Natural killer cell (primary cell): ENCODE data around the gene GLCCI1. TPM values are rescaled to one million over a fixed set of nuclear protein-coding genes. Genes with fewer than 3 reads are reported as not detected.

Source experiments
- ATAC-seq, 3 donors: fragments of 150-1000 bp in 2 of 3; fragments of 200-7000 bp in 1 of 3; cut with Tn5 transposase; 1 replicate in 1 of 3; 2 replicates in 2 of 3; pipeline ENCODE4 v1.10.0; 2021; ENCODE audit warnings: mild to moderate bottlenecking in 2 of 3, moderate library complexity in 2 of 3
- DNase-seq, 2 donors: peaks; one replicate each; pipeline versions ENCODE4 v3.0.0 to v3.0.0-alpha.2; 2013 to 2021; ENCODE audit warnings: mixed read lengths in 1 of 2
- H3K27ac ChIP-seq: one replicate; pipeline ENCODE4 v1.5.1; 2013; ENCODE audit warnings: mild to moderate bottlenecking, low read length
- H3K27me3 ChIP-seq: one replicate; pipeline ENCODE4 v1.6.1; 2013; ENCODE audit warnings: low read length; ENCODE audit not compliant: control insufficient read depth, insufficient read depth
- H3K36me3 ChIP-seq: one replicate; pipeline ENCODE4 v1.6.1; 2013; ENCODE audit warnings: low read length; ENCODE audit not compliant: control insufficient read depth, insufficient read depth
- H3K4me1 ChIP-seq: one replicate; pipeline ENCODE4 v1.6.1; 2013; ENCODE audit warnings: low read length; ENCODE audit not compliant: control insufficient read depth, insufficient read depth
- H3K4me3 ChIP-seq: one replicate; pipeline ENCODE4 v1.5.1; 2013; ENCODE audit warnings: low read length
- H3K9me3 ChIP-seq: one replicate; pipeline ENCODE4 v1.6.1; 2013; ENCODE audit warnings: low read length; ENCODE audit not compliant: control insufficient read depth, insufficient read depth
- H3K27ac Mint-ChIP-seq, 2 donors: one replicate each; pipeline ENCODE4 v1.8.0; 2022; ENCODE audit warnings: mild to moderate bottlenecking in 2 of 2, mixed read lengths in 2 of 2, moderate library complexity in 1 of 2
- H3K27me3 Mint-ChIP-seq, 2 donors: one replicate each; pipeline ENCODE4 v1.8.0; 2022; ENCODE audit warnings: low read depth in 2 of 2, mixed read lengths in 2 of 2
- H3K36me3 Mint-ChIP-seq: one replicate; pipeline ENCODE4 v1.8.0; 2022; ENCODE audit warnings: mixed read lengths
- H3K4me1 Mint-ChIP-seq, 2 donors: one replicate each; pipeline ENCODE4 v1.8.0; 2022; ENCODE audit warnings: mixed read lengths in 2 of 2
- H3K4me3 Mint-ChIP-seq: one replicate; pipeline ENCODE4 v1.8.0; 2022; ENCODE audit warnings: mild to moderate bottlenecking, moderate library complexity, mixed read lengths
- H3K9me3 Mint-ChIP-seq, 2 donors: one replicate each; pipeline ENCODE4 v1.8.0; 2022; ENCODE audit warnings: mixed read lengths in 2 of 2
- WGBS: methylation state at CpG from one replicate; pipeline ENCODE4 v1.1.7; 2013; ENCODE audit warnings: missing lambda C conversion rate; ENCODE audit not compliant: insufficient coverage; 5-methylcytosine and 5-hydroxymethylcytosine counted together
- intact Hi-C: fragments of 100-400 bp; cut with micrococcal nuclease; formaldehyde crosslinking; loops from one replicate; pipeline ENCODE4 v1.14.2; 2022
- total RNA-seq, 4 donors: library from RNA; stranded (reverse); fragments of 120-200 nt in 1 of 4; gene quantifications; one replicate each; pipeline versions ENCODE4 v1.2.3 to v1.2.4, GENCODE V29; 2013 to 2022
- TF ChIP-seq, protein P1 (sequence below): fragments of 200-600 bp; IDR thresholded peaks from one replicate; pipeline ENCODE4 v1.8.0; 2022; ENCODE audit warnings: antibody characterized with exemption

Gene GLCCI1
- total RNA-seq, 3 donors from 2014 or later (not counting 1 experiment from before 2014, with no cell fraction given) = 70.5 to 132 (median 79.6) TPM

DNA sequence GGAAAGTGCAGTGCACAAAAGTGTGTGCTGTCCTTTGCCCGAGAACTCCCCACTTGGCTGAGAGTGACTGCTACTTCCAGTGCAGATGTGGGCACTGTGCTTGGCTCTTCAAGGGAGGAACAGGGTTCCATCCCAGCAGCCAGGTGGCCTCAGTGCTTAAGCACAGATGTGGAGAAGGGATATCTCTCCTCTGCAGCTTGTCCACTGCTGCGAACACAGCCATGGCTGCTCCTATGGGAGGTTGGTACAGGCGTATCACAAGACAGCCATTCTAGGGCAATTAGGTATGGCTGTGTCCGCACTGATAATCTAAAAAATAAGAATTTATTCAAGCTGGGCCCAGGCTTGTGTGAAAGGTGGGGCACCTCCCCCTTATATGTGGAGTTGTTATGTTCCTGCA lies 66.6 kb downstream of the GLCCI1 start:
- TF ChIP-seq, protein P1, sequence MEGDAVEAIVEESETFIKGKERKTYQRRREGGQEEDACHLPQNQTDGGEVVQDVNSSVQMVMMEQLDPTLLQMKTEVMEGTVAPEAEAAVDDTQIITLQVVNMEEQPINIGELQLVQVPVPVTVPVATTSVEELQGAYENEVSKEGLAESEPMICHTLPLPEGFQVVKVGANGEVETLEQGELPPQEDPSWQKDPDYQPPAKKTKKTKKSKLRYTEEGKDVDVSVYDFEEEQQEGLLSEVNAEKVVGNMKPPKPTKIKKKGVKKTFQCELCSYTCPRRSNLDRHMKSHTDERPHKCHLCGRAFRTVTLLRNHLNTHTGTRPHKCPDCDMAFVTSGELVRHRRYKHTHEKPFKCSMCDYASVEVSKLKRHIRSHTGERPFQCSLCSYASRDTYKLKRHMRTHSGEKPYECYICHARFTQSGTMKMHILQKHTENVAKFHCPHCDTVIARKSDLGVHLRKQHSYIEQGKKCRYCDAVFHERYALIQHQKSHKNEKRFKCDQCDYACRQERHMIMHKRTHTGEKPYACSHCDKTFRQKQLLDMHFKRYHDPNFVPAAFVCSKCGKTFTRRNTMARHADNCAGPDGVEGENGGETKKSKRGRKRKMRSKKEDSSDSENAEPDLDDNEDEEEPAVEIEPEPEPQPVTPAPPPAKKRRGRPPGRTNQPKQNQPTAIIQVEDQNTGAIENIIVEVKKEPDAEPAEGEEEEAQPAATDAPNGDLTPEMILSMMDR = no peak
- Mint-ChIP-seq H3K4me1 (peaks cover 21 to 27% of the 10 kb centered on the region in 2 donors), H3K27me3 (no peaks in the 10 kb centered on the region), H3K9me3 (no peaks in the 10 kb centered on the region), H3K36me3 (peaks cover 18% of the 10 kb centered on the region), H3K4me3 (no peak overlapping the region), H3K27ac (peak overlapping the region; percentile 46 to 82)
- ATAC-seq (no peak), DNase-seq (no peak)
- Histone ChIP-seq H3K27ac (peak overlapping the region; percentile 6), H3K9me3 (no peaks in the 10 kb centered on the region), H3K36me3 (peaks cover 2% of the 10 kb centered on the region), H3K27me3 (no peaks in the 10 kb centered on the region), H3K4me1 (peaks cover 15% of the 10 kb centered on the region), H3K4me3 (no peak overlapping the region)
- WGBS = 96% methylated on average over 4 of the region's 4 CpGs
- intact Hi-C loops = loop anchor here (5.0 kb wide), 3 partner anchors 68 to 438 kb away; partner anchors contain the start of gene GLCCI1

DNA sequence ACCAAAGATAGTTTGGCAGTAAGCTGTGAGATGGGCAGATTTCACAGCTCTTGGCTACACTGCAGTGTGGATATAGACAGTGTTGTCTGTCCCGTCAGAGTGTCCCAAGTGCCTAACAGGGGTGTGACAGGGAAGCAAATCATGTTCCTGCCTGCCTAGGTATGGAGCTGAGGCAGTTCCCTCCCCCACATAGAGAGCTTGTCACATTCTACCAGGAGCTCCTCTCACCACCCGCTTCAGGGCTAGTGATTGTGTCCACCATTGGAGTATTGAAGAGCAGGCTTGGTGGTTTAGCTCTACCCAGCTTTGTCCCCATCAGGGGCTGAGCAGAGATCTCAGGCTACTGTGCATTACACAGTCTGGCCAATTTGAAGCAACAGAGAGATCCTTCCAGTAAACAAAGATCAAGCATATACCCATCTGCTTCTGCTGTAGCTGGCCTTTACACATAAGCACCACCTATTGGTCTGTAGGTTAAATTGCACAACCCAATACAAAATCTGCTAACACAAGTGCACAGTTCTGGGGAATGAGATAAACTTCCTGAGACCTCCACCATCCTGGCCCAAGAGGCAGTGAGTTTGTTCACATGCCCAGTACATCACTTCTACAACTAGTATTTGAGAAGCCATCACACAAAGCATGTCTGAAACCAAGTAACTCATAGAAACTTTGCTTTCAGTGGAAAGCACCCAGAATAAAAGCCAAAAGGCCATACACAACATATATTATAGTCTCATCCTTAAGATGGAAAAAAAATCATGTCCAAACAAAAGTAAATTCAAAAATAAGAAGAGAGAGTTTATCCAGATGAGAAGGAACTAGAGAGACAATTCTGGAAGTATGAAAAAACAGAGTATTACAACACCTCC lies 67.3 kb downstream of the GLCCI1 start:
- DNase-seq = peak in 1 of 2 donors; percentile 68
- peak overlapping the region; percentile 6 for H3K27ac ChIP-seq
- peaks cover 28 to 34% of the 10 kb centered on the region in 2 donors for H3K4me1 Mint-ChIP-seq
- peaks cover 15% of the 10 kb centered on the region for H3K4me1 ChIP-seq
- intact Hi-C loops = loop anchor here (1.0 to 5.0 kb wide), 4 partner anchors 69 to 439 kb away; partner anchors contain the start of gene GLCCI1
- no peaks in the 10 kb centered on the region for H3K27me3 Mint-ChIP-seq
- H3K9me3 ChIP-seq = no peaks in the 10 kb centered on the region
- H3K4me3 ChIP-seq = no peak overlapping the region
- H3K27me3 ChIP-seq = no peaks in the 10 kb centered on the region
- peaks cover 2% of the 10 kb centered on the region for H3K36me3 ChIP-seq
- peaks cover 18% of the 10 kb centered on the region for H3K36me3 Mint-ChIP-seq
- TF ChIP-seq, protein P1 = peak; percentile 79
- peak overlapping the region; percentile 46 to 82 for H3K27ac Mint-ChIP-seq
- WGBS = 80% methylated on average over 2 of the region's 2 CpGs
- H3K4me3 Mint-ChIP-seq = no peak overlapping the region
- no peaks in the 10 kb centered on the region for H3K9me3 Mint-ChIP-seq
- ATAC-seq = peak; percentile 92 to 99 (median 97)

DNA sequence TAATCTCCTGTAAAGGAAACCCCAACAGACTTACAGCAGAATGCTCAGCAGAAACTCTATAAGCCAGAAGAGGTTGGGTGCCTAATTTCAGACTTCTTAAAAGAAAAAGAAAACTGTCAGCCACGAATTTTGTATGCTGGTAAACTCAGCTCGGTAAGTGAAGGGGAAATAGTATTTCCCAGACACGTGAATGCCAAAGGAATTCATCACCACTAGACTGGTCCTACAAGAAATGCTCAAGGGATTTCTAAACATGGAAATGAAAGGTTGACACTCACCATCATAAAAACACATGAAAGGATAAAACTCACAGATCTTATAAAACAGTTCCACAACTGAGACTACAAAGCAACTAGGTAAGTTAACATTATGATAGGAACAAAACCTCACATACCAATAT lies 68.6 kb downstream of the GLCCI1 start:
- Mint-ChIP-seq H3K36me3 (peaks cover 20% of the 10 kb centered on the region), H3K27ac (no peak overlapping the region), H3K9me3 (no peaks in the 10 kb centered on the region), H3K4me3 (no peak overlapping the region), H3K4me1 (peaks cover 35% of the 10 kb centered on the region in 2 donors), H3K27me3 (no peaks in the 10 kb centered on the region)
- Histone ChIP-seq H3K4me3 (no peak overlapping the region), H3K36me3 (peaks cover 2% of the 10 kb centered on the region), H3K9me3 (no peaks in the 10 kb centered on the region), H3K4me1 (peaks cover 15% of the 10 kb centered on the region), H3K27me3 (no peaks in the 10 kb centered on the region), H3K27ac (no peak overlapping the region)
- ATAC-seq = no peak
- DNase-seq = no peak
- 94% methylated on average over 3 of the region's 3 CpGs for WGBS
- intact Hi-C loops = loop anchor here (1.0 to 5.0 kb wide), 4 partner anchors 13 to 440 kb away; partner anchors contain the start of gene GLCCI1
- TF ChIP-seq, protein P1 = no peak
